Calu3 (cell line): ENCODE data around the gene JPH4. TPM values are rescaled to one million over a fixed set of nuclear protein-coding genes. Genes with fewer than 3 reads are reported as not detected.

Experiments used
- BruUV-seq: library from RNA; stranded (reverse); fragments of 400-500 nt; replicated peaks from 2 replicates; lab custom pipeline; 2021; lab: Mats Ljungman, UMichigan
- CTCF ChIA-PET: fragments of 300-600 bp; sonication (Branson Sonifier 250); formaldehyde crosslinking; loops from one replicate; lab custom pipeline; 2022; ENCODE audit warnings: antibody characterized with exemption; lab: Charles Lee
- DNase-seq: peaks from one replicate; pipeline ENCODE4 v3.0.0; 2022
- H3K27ac Mint-ChIP-seq: one replicate; pipeline ENCODE4 v1.8.0; 2022; ENCODE audit warnings: mixed read lengths; ENCODE audit not compliant: unreplicated experiment
- H3K27me3 Mint-ChIP-seq: one replicate; pipeline ENCODE4 v1.8.0; 2022; ENCODE audit warnings: mixed read lengths; ENCODE audit not compliant: unreplicated experiment
- H3K36me3 Mint-ChIP-seq: one replicate; pipeline ENCODE4 v1.8.0; 2022; ENCODE audit warnings: mild to moderate bottlenecking, moderate library complexity, mixed read lengths; ENCODE audit not compliant: insufficient read depth, unreplicated experiment
- H3K4me1 Mint-ChIP-seq: one replicate; pipeline ENCODE4 v1.8.0; 2022; ENCODE audit warnings: mild to moderate bottlenecking, low read depth, mixed read lengths; ENCODE audit not compliant: unreplicated experiment
- H3K4me3 Mint-ChIP-seq: one replicate; pipeline ENCODE4 v1.8.0; 2022; ENCODE audit warnings: mild to moderate bottlenecking, low read depth, moderate library complexity, mixed read lengths; ENCODE audit not compliant: unreplicated experiment
- H3K9me3 Mint-ChIP-seq: one replicate; pipeline ENCODE4 v1.8.0; 2022; ENCODE audit warnings: low read depth, mixed read lengths; ENCODE audit not compliant: unreplicated experiment
- CTCF ChIP-seq: fragments of 200-600 bp; IDR thresholded peaks from one replicate; pipeline ENCODE4 v1.8.0; 2022; ENCODE audit warnings: antibody characterized with exemption; ENCODE audit not compliant: unreplicated experiment
- intact Hi-C: fragments of 100-400 bp; cut with micrococcal nuclease; formaldehyde crosslinking; loops from one replicate; pipeline ENCODE4 v1.10.0; 2022; ENCODE audit not compliant: unreplicated experiment
- total RNA-seq: library from RNA; stranded (reverse); gene quantifications from 2 replicates; pipeline ENCODE4 v1.2.3, GENCODE V29; 2022

The JPH4 gene
- total RNA-seq, 1 experiment from 2014 or later: not detected

- Mint-ChIP-seq H3K27ac (no peak overlapping the region), H3K27me3 (peaks cover 20% of the 10 kb centered on the region), H3K4me1 (no peaks in the 10 kb centered on the region), H3K9me3 (no peaks in the 10 kb centered on the region), H3K4me3 (no peak overlapping the region), H3K36me3 (no peaks in the 10 kb centered on the region)
- no peak for DNase-seq
- TF ChIP-seq CTCF: no peak
- CTCF ChIA-PET: no interaction called here
- intact Hi-C loops: no loop called here
- no TSS peak for BruUV-seq
These were observed 33.8 kb downstream of the JPH4 start for GRCh38 chr14:23544511-23545447.

- no peaks in the 10 kb centered on the region for H3K9me3 Mint-ChIP-seq
- H3K36me3 Mint-ChIP-seq: no peaks in the 10 kb centered on the region
- DNase-seq: no peak
- intact Hi-C loops: no loop called here
- no peak overlapping the region for H3K4me3 Mint-ChIP-seq
- H3K27me3 Mint-ChIP-seq: peaks cover 33% of the 10 kb centered on the region
- CTCF ChIA-PET: interaction anchor here (0.8 kb wide), 1 partner anchor 14 kb away, joined by 4 read pairs; no protein-coding TSS in a partner anchor
- no peak overlapping the region for H3K27ac Mint-ChIP-seq
- TF ChIP-seq CTCF: no peak
- no TSS peak for BruUV-seq
- H3K4me1 Mint-ChIP-seq: no peaks in the 10 kb centered on the region
These were observed 35.2 kb downstream of the JPH4 start for GRCh38 chr14:23543403-23543802.

GRCh38 chr14:23542261-23542660, 36.3 kb downstream of the JPH4 start:
- H3K27me3 Mint-ChIP-seq: peaks cover 44% of the 10 kb centered on the region
- no peak overlapping the region for H3K27ac Mint-ChIP-seq
- no peak for DNase-seq
- no TSS peak for BruUV-seq
- intact Hi-C loops: no loop called here
- H3K4me3 Mint-ChIP-seq: no peak overlapping the region
- TF ChIP-seq CTCF: no peak
- no peaks in the 10 kb centered on the region for H3K4me1 Mint-ChIP-seq
- CTCF ChIA-PET: no interaction called here
- H3K9me3 Mint-ChIP-seq: no peaks in the 10 kb centered on the region
- H3K36me3 Mint-ChIP-seq: no peaks in the 10 kb centered on the region

GRCh38 chr14:23540141-23540469, 38.5 kb downstream of the JPH4 start:
- Mint-ChIP-seq H3K27me3 (peaks cover 35% of the 10 kb centered on the region), H3K27ac (no peak overlapping the region), H3K4me1 (no peaks in the 10 kb centered on the region), H3K4me3 (no peak overlapping the region), H3K9me3 (no peaks in the 10 kb centered on the region), H3K36me3 (no peaks in the 10 kb centered on the region)
- CTCF ChIA-PET: no interaction called here
- intact Hi-C loops: no loop called here
- DNase-seq: no peak
- BruUV-seq: no TSS peak
- TF ChIP-seq CTCF: no peak
